ENCODE measurements around the gene EN2.

EN2 gene

GRCh38 chr7:155422599-155423336, 35.2 kb upstream of the EN2 start:
- Histone ChIP-seq H3K14ac (ENCODE audit: low read length) (no peak overlapping the region), H3K9me3 (ENCODE audit: insufficient read depth, low read depth, low read length) (peaks cover 6% of the 10 kb centered on the region), H4K91ac (ENCODE audit: low read depth, low read length) (no peak overlapping the region), H3K36me3 (ENCODE audit: control insufficient read depth in 1 of 2, insufficient read depth in 2 of 2, low read length in 2 of 2) (no peaks in the 10 kb centered on the region), H4K12ac (ENCODE audit: low read depth, low read length) (no peak overlapping the region), H3K9ac (ENCODE audit: low read length) (no peak overlapping the region), H3K4ac (ENCODE audit: low read depth, low read length) (no peak overlapping the region), H3K4me3 (ENCODE audit: low read depth, low read length) (no peak overlapping the region), H4K8ac (ENCODE audit: low read depth, low read length) (no peak overlapping the region), H3K79me2 (ENCODE audit: control insufficient read depth, insufficient read depth, low read length, poor library complexity) (no peaks in the 10 kb centered on the region), H3K18ac (ENCODE audit: low read length) (no peak overlapping the region), H2BK5ac (ENCODE audit: low read depth, low read length, poor library complexity) (no peak overlapping the region), H3K27ac (ENCODE audit: low read depth, low read length) (no peak overlapping the region), H2BK12ac (ENCODE audit: low read length) (no peak overlapping the region), H2BK120ac (ENCODE audit: insufficient read depth, low read length, poor library complexity) (no peak overlapping the region), H2AK5ac (ENCODE audit: low read length) (no peak overlapping the region), H3K4me2 (ENCODE audit: low read length) (no peak overlapping the region), H3K23ac (ENCODE audit: low read length) (no peak overlapping the region), H3K27me3 (ENCODE audit: insufficient read depth, low read length) (no peaks in the 10 kb centered on the region), H3K4me1 (ENCODE audit: control insufficient read depth in 1 of 2, insufficient read depth in 2 of 2, low read length in 2 of 2) (no peaks in the 10 kb centered on the region), H3K79me1 (ENCODE audit: low read length) (no peaks in the 10 kb centered on the region), H2AFZ (ENCODE audit: insufficient read depth, low read length, poor library complexity) (no peak overlapping the region)
- no peak for DNase-seq
- no CpG with 5 or more reads among the region's 19 CpGs for WGBS (ENCODE audit: extremely low coverage, insufficient coverage, insufficient read length)

- H2BK5ac ChIP-seq (ENCODE audit: low read depth, low read length, poor library complexity), result no peak overlapping the region
- H3K27me3 ChIP-seq (ENCODE audit: insufficient read depth, low read length), result no peaks in the 10 kb centered on the region
- no peak overlapping the region for H4K91ac ChIP-seq (ENCODE audit: low read depth, low read length)
- no peak overlapping the region for H2AK5ac ChIP-seq (ENCODE audit: low read length)
- H3K4me3 ChIP-seq (ENCODE audit: low read depth, low read length), result no peak overlapping the region
- no peak overlapping the region for H2BK120ac ChIP-seq (ENCODE audit: insufficient read depth, low read length, poor library complexity)
- H3K18ac ChIP-seq (ENCODE audit: low read length), result no peak overlapping the region
- H3K79me1 ChIP-seq (ENCODE audit: low read length), result no peaks in the 10 kb centered on the region
- DNase-seq, result no peak
- no peak overlapping the region for H3K9ac ChIP-seq (ENCODE audit: low read length)
- H3K27ac ChIP-seq (ENCODE audit: low read depth, low read length), result no peak overlapping the region
- H3K4ac ChIP-seq (ENCODE audit: low read depth, low read length), result no peak overlapping the region
- H2BK12ac ChIP-seq (ENCODE audit: low read length), result no peak overlapping the region
- WGBS (ENCODE audit: extremely low coverage, insufficient coverage, insufficient read length), result no CpG with 5 or more reads among the region's 24 CpGs
- no peak overlapping the region for H3K14ac ChIP-seq (ENCODE audit: low read length)
- H3K36me3 ChIP-seq (ENCODE audit: control insufficient read depth in 1 of 2, insufficient read depth in 2 of 2, low read length in 2 of 2), result no peaks in the 10 kb centered on the region
- no peaks in the 10 kb centered on the region for H3K4me1 ChIP-seq (ENCODE audit: control insufficient read depth in 1 of 2, insufficient read depth in 2 of 2, low read length in 2 of 2)
- H4K12ac ChIP-seq (ENCODE audit: low read depth, low read length), result no peak overlapping the region
- no peak overlapping the region for H4K8ac ChIP-seq (ENCODE audit: low read depth, low read length)
- no peak overlapping the region for H3K4me2 ChIP-seq (ENCODE audit: low read length)
- no peak overlapping the region for H3K23ac ChIP-seq (ENCODE audit: low read length)
- H2AFZ ChIP-seq (ENCODE audit: insufficient read depth, low read length, poor library complexity), result no peak overlapping the region
- H3K9me3 ChIP-seq (ENCODE audit: insufficient read depth, low read depth, low read length), result peaks cover 6% of the 10 kb centered on the region
- no peaks in the 10 kb centered on the region for H3K79me2 ChIP-seq (ENCODE audit: control insufficient read depth, insufficient read depth, low read length, poor library complexity)
Measured at GRCh38 chr7:155423337-155424285, 34.3 kb upstream of the EN2 start.

- Histone ChIP-seq H2AFZ (ENCODE audit: insufficient read depth, low read length, poor library complexity) (no peak overlapping the region), H4K91ac (ENCODE audit: low read depth, low read length) (no peak overlapping the region), H4K8ac (ENCODE audit: low read depth, low read length) (no peak overlapping the region), H3K14ac (ENCODE audit: low read length) (no peak overlapping the region), H3K23ac (ENCODE audit: low read length) (no peak overlapping the region), H3K9me3 (ENCODE audit: insufficient read depth, low read depth, low read length) (peaks cover 4% of the 10 kb centered on the region), H3K27ac (ENCODE audit: low read depth, low read length) (no peak overlapping the region), H3K27me3 (ENCODE audit: insufficient read depth, low read length) (no peaks in the 10 kb centered on the region), H3K4me2 (ENCODE audit: low read length) (no peak overlapping the region), H3K79me2 (ENCODE audit: control insufficient read depth, insufficient read depth, low read length, poor library complexity) (no peaks in the 10 kb centered on the region), H3K4ac (ENCODE audit: low read depth, low read length) (no peak overlapping the region), H3K79me1 (ENCODE audit: low read length) (no peaks in the 10 kb centered on the region), H2AK5ac (ENCODE audit: low read length) (no peak overlapping the region), H2BK5ac (ENCODE audit: low read depth, low read length, poor library complexity) (no peak overlapping the region), H4K12ac (ENCODE audit: low read depth, low read length) (no peak overlapping the region), H3K9ac (ENCODE audit: low read length) (no peak overlapping the region), H3K18ac (ENCODE audit: low read length) (no peak overlapping the region), H2BK12ac (ENCODE audit: low read length) (no peak overlapping the region), H2BK120ac (ENCODE audit: insufficient read depth, low read length, poor library complexity) (no peak overlapping the region), H3K36me3 (ENCODE audit: control insufficient read depth in 1 of 2, insufficient read depth in 2 of 2, low read length in 2 of 2) (no peaks in the 10 kb centered on the region), H3K4me1 (ENCODE audit: control insufficient read depth in 1 of 2, insufficient read depth in 2 of 2, low read length in 2 of 2) (no peaks in the 10 kb centered on the region), H3K4me3 (ENCODE audit: low read depth, low read length) (no peak overlapping the region)
- WGBS (ENCODE audit: extremely low coverage, insufficient coverage, insufficient read length), result no CpG with 5 or more reads among the region's 22 CpGs
- no peak for DNase-seq
Measured at GRCh38 chr7:155424301-155425010, 33.5 kb upstream of the EN2 start.

- Histone ChIP-seq H3K27me3 (ENCODE audit: insufficient read depth, low read length) (no peaks in the 10 kb centered on the region), H3K79me2 (ENCODE audit: control insufficient read depth, insufficient read depth, low read length, poor library complexity) (no peaks in the 10 kb centered on the region), H3K79me1 (ENCODE audit: low read length) (no peaks in the 10 kb centered on the region), H4K12ac (ENCODE audit: low read depth, low read length) (no peak overlapping the region), H2BK120ac (ENCODE audit: insufficient read depth, low read length, poor library complexity) (no peak overlapping the region), H2AK5ac (ENCODE audit: low read length) (no peak overlapping the region), H3K14ac (ENCODE audit: low read length) (no peak overlapping the region), H3K4me3 (ENCODE audit: low read depth, low read length) (no peak overlapping the region), H3K9me3 (ENCODE audit: insufficient read depth, low read depth, low read length) (peaks cover 4% of the 10 kb centered on the region), H3K27ac (ENCODE audit: low read depth, low read length) (no peak overlapping the region), H3K18ac (ENCODE audit: low read length) (no peak overlapping the region), H3K9ac (ENCODE audit: low read length) (no peak overlapping the region), H3K4me1 (ENCODE audit: control insufficient read depth in 1 of 2, insufficient read depth in 2 of 2, low read length in 2 of 2) (no peaks in the 10 kb centered on the region), H2AFZ (ENCODE audit: insufficient read depth, low read length, poor library complexity) (no peak overlapping the region), H2BK5ac (ENCODE audit: low read depth, low read length, poor library complexity) (no peak overlapping the region), H2BK12ac (ENCODE audit: low read length) (no peak overlapping the region), H3K36me3 (ENCODE audit: control insufficient read depth in 1 of 2, insufficient read depth in 2 of 2, low read length in 2 of 2) (no peaks in the 10 kb centered on the region), H4K91ac (ENCODE audit: low read depth, low read length) (no peak overlapping the region), H3K4ac (ENCODE audit: low read depth, low read length) (no peak overlapping the region), H3K4me2 (ENCODE audit: low read length) (no peak overlapping the region), H3K23ac (ENCODE audit: low read length) (no peak overlapping the region), H4K8ac (ENCODE audit: low read depth, low read length) (no peak overlapping the region)
- DNase-seq, result no peak
- WGBS (ENCODE audit: extremely low coverage, insufficient coverage, insufficient read length), result no CpG with 5 or more reads among the region's 7 CpGs
Measured at GRCh38 chr7:155425011-155425340, 33.0 kb upstream of the EN2 start.

Measured in trophoblast cell (in vitro differentiated cells and primary cell).